Effector memory CD4-positive, alpha-beta T cell (primary cell): Measurements from ENCODE around the gene RB1.

Experiments used
- DNase-seq, 3 donors: peaks; one replicate each; pipeline ENCODE4 v3.0.0-alpha.2; 2020
- H3K27ac ChIP-seq: 2 replicates; pipeline ENCODE4 v1.7.0; 2013; ENCODE audit warnings: mild to moderate bottlenecking, low read length, moderate library complexity; ENCODE audit not compliant: insufficient read depth, poor library complexity, severe bottlenecking
- H3K27me3 ChIP-seq: replicated peaks from 2 replicates; pipeline ENCODE4 v1.7.0; 2013; ENCODE audit warnings: mild to moderate bottlenecking, low read length; ENCODE audit not compliant: insufficient read depth, control insufficient read depth, poor library complexity, severe bottlenecking
- H3K36me3 ChIP-seq: 2 replicates; pipeline ENCODE4 v1.7.0; 2013; ENCODE audit warnings: mild to moderate bottlenecking, low read length, moderate library complexity; ENCODE audit not compliant: control insufficient read depth, insufficient read depth
- H3K4me1 ChIP-seq: 2 replicates; pipeline ENCODE4 v1.7.0; 2013; ENCODE audit warnings: low read length, mild to moderate bottlenecking; ENCODE audit not compliant: control insufficient read depth, insufficient read depth, poor library complexity, severe bottlenecking
- H3K4me3 ChIP-seq: 2 replicates; pipeline ENCODE4 v1.7.0; 2013; ENCODE audit warnings: low read length, low read depth, mild to moderate bottlenecking; ENCODE audit not compliant: insufficient read depth, poor library complexity, severe bottlenecking
- H3K9me3 ChIP-seq: 2 replicates; pipeline ENCODE4 v1.7.0; 2013; ENCODE audit warnings: mild to moderate bottlenecking, low read length, moderate library complexity; ENCODE audit not compliant: control insufficient read depth

The RB1 gene

DNA sequence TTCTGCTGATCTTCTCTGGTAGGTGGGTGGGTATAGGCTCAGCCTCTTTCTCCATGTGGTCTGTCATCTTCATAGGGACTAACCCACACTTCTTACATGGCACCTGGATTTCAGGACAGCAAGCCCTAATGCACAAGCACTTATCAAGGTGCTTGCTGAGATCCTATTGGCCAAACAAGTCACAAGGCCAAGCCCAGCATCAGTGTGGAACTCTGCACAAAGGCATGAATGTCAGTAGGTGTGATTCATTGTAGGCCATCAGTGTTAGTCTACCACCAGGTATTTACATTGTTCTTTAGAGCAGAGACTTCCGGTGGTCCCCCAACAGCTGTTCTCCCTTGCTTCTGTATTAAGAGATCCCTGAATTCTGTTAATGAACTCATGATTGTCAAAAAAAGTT is 8.3 kb upstream of the RB1 start:
- H3K36me3 ChIP-seq, result no peaks in the 10 kb centered on the region
- no peak for DNase-seq
- H3K27me3 ChIP-seq, result no peaks in the 10 kb centered on the region
- H3K4me3 ChIP-seq, result no peak overlapping the region
- no peak overlapping the region for H3K27ac ChIP-seq
- no peaks in the 10 kb centered on the region for H3K4me1 ChIP-seq
- H3K9me3 ChIP-seq, result no peaks in the 10 kb centered on the region

- Histone ChIP-seq H3K27me3 (no peaks in the 10 kb centered on the region), H3K4me1 (no peaks in the 10 kb centered on the region), H3K27ac (no peak overlapping the region), H3K9me3 (no peaks in the 10 kb centered on the region), H3K36me3 (no peaks in the 10 kb centered on the region), H3K4me3 (no peak overlapping the region)
- DNase-seq, result no peak
Measured at GRCh38 chr13:48296528-48296927, 7.0 kb upstream of the RB1 start.

GRCh38 chr13:48297131-48297786 is 6.3 kb upstream of the RB1 start:
- Histone ChIP-seq H3K4me3 (no peak overlapping the region), H3K36me3 (no peaks in the 10 kb centered on the region), H3K4me1 (no peaks in the 10 kb centered on the region), H3K27me3 (no peaks in the 10 kb centered on the region), H3K9me3 (no peaks in the 10 kb centered on the region), H3K27ac (no peak overlapping the region)
- no peak for DNase-seq

DNA sequence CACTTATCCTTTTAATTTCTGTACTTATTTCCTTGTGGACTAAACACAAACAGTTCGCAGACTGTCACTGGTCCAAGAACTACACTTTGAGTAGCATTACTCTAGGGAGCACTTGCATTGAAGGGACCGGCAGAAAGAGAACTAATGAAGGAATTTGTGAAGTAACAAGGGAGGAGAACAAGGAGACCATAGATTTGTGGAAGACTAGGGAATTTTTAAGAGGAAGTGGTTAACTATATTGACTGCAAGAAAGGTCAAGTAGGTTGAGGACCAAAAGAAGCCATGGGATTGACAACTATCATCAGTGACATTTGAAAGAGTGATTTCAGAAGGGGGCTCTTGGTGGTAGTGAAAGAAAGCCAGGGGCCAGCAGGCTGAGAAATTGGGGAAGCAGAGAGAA is 4.0 kb upstream of the RB1 start:
- H3K27ac ChIP-seq, result no peak overlapping the region
- no peaks in the 10 kb centered on the region for H3K36me3 ChIP-seq
- no peak overlapping the region for H3K4me3 ChIP-seq
- H3K4me1 ChIP-seq, result no peaks in the 10 kb centered on the region
- H3K27me3 ChIP-seq, result no peaks in the 10 kb centered on the region
- DNase-seq, result no peak
- H3K9me3 ChIP-seq, result no peaks in the 10 kb centered on the region

DNA sequence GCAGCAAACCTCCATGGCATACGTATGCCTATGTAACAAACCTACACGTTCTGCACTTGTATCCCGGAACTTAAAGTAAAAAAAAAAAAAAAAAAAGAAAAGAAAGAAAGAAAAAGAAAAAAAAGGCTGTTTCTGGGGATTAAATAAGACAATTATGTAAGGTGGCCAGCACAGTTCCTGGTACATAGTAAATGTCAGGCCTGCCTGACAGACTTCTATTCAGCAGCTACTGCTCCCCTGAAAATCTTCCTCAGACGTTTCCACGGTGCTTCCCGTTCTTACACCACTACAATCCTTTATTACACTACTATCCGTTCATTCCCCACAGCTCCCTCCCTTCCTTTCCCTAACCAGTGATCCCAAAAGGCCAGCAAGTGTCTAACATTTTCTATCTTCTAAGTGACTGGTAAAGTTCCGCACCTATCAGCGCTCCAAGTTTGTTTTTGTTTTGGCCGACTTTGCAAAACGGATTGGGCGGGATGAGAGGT is 636 bp upstream of the RB1 start:
- H3K36me3 ChIP-seq, result no peaks in the 10 kb centered on the region
- H3K27ac ChIP-seq, result peak overlapping the region; percentile 99
- H3K27me3 ChIP-seq, result no peaks in the 10 kb centered on the region
- peak overlapping the region; percentile 85 for H3K4me3 ChIP-seq
- peaks cover 13% of the 10 kb centered on the region for H3K4me1 ChIP-seq
- no peak for DNase-seq
- H3K9me3 ChIP-seq, result no peaks in the 10 kb centered on the region

GRCh38 chr13:48304143-48304876 is 759 bp downstream of the RB1 start:
- no peaks in the 10 kb centered on the region for H3K9me3 ChIP-seq
- DNase-seq, result no peak
- H3K4me3 ChIP-seq, result peak overlapping the region; percentile 85
- H3K27me3 ChIP-seq, result no peaks in the 10 kb centered on the region
- peak overlapping the region; percentile 99 for H3K27ac ChIP-seq
- H3K36me3 ChIP-seq, result no peaks in the 10 kb centered on the region
- H3K4me1 ChIP-seq, result peaks cover 13% of the 10 kb centered on the region

GRCh38 chr13:48311223-48311622 is 7.7 kb downstream of the RB1 start:
- DNase-seq, result no peak
- Histone ChIP-seq H3K36me3 (no peaks in the 10 kb centered on the region), H3K27ac (no peak overlapping the region), H3K4me3 (no peak overlapping the region), H3K27me3 (no peaks in the 10 kb centered on the region), H3K4me1 (no peaks in the 10 kb centered on the region), H3K9me3 (no peaks in the 10 kb centered on the region)

GRCh38 chr13:48315969-48316650 is 12.6 kb downstream of the RB1 start:
- H3K4me1 ChIP-seq, result peaks cover 3% of the 10 kb centered on the region
- H3K27ac ChIP-seq, result no peak overlapping the region
- H3K27me3 ChIP-seq, result no peaks in the 10 kb centered on the region
- no peak for DNase-seq
- H3K4me3 ChIP-seq, result no peak overlapping the region
- H3K36me3 ChIP-seq, result no peaks in the 10 kb centered on the region
- H3K9me3 ChIP-seq, result no peaks in the 10 kb centered on the region

DNA sequence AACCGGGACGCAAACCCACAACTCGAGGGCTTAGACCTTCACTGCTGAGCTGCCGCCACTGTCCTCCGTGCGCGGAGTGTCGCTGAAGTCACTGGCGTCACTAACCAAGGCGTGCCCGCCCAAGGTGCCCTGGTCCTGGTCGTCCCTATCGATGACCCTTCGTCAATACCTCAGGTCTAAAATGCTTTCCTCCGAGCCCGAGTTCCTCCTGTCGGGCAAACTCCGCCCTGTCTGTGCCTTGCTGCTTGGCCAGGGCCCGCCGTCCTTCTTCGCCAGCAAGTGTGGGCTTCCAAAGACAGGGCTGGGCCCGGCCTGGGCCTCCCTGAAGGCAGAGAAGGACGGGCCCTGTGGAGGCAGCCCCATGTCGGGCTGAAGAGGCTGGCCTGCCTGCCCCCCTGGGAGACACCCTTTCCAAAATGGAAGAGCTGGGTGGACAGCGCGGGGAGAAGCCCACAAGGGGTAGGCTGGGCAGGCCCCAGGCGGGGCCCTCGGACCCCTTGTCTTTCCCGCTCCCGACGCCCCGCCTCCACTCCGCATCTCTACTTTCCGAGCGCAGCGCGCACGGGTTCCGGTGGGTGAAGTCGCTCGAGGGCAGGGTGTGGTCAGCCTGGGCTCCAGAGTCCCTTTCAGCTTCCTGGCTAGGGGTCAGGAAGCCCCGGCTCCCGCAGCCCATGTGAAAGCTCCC is 13.4 kb downstream of the RB1 start:
- no peaks in the 10 kb centered on the region for H3K27me3 ChIP-seq
- H3K4me1 ChIP-seq, result peaks cover 3% of the 10 kb centered on the region
- H3K4me3 ChIP-seq, result no peak overlapping the region
- no peak overlapping the region for H3K27ac ChIP-seq
- H3K9me3 ChIP-seq, result peaks cover under 1% of the 10 kb centered on the region
- H3K36me3 ChIP-seq, result no peaks in the 10 kb centered on the region
- DNase-seq, result no peak
